Colonic mucosa (tissue), 4 donors: Measurements from ENCODE around the gene TRA2A. TPM values are rescaled to one million over a fixed set of nuclear protein-coding genes. Genes with fewer than 3 reads are reported as not detected.

Experiments
- DNase-seq: peaks from one replicate; pipeline ENCODE4 v3.0.0-alpha.2; 2020
- H3K27ac ChIP-seq: fragments of 200-600 bp; one replicate; pipeline ENCODE4 v1.8.0; 2021
- H3K27me3 ChIP-seq: fragments of 200-600 bp; one replicate; pipeline ENCODE4 v1.8.0; 2021
- H3K36me3 ChIP-seq: fragments of 200-600 bp; one replicate; pipeline ENCODE4 v1.8.0; 2021
- H3K4me1 ChIP-seq: fragments of 200-600 bp; one replicate; pipeline ENCODE4 v1.8.0; 2021; ENCODE audit warnings: mild to moderate bottlenecking
- H3K4me3 ChIP-seq: fragments of 200-600 bp; one replicate; pipeline ENCODE4 v1.8.0; 2021
- H3K9ac ChIP-seq, 2 donors: one replicate each; pipeline ENCODE4 v1.7.0; 2013; ENCODE audit warnings: control low read depth in 2 of 2, low read depth in 2 of 2, low read length in 2 of 2
- H3K9me3 ChIP-seq: fragments of 200-600 bp; one replicate; pipeline ENCODE4 v1.8.0; 2021
- CTCF ChIP-seq: fragments of 200-600 bp; IDR thresholded peaks from one replicate; pipeline ENCODE4 v1.8.0; 2022; ENCODE audit warnings: antibody characterized with exemption, mild to moderate bottlenecking
- intact Hi-C: fragments of 100-400 bp; cut with DNase I; formaldehyde crosslinking; loops from one replicate; pipeline ENCODE4 v1.14.1; 2022
- total RNA-seq, 2 donors: library from RNA; stranded (reverse); fragmentation: NEBNext Ultra II Directional in 1 of 2; extraction: Animal tissue kit (Norgen Biotek cat#: 25700) in 1 of 2; gene quantifications; one replicate each; pipeline ENCODE4 v1.2.1, GENCODE V29; 2021
- donor health status: healthy.
- donor health status: DM: no; HTN: no; CAD: no.
- donor health status: DM: no; HTN: no; CAD: no.

TRA2A gene
- total RNA-seq, 2 donors from 2014 or later, result 73.2 to 83.3 TPM

- no peaks in the 10 kb centered on the region for H3K9me3 ChIP-seq
- H3K4me3 ChIP-seq, result no peak overlapping the region
- H3K9ac ChIP-seq, result no peak overlapping the region
- H3K4me1 ChIP-seq, result peaks cover 8% of the 10 kb centered on the region
- no peaks in the 10 kb centered on the region for H3K36me3 ChIP-seq
- intact Hi-C loops, result no loop called here
- H3K27me3 ChIP-seq, result peaks cover 62% of the 10 kb centered on the region
- no peak for DNase-seq
- no peak overlapping the region for H3K27ac ChIP-seq
- no peak for TF ChIP-seq CTCF
These were observed 53.6 kb downstream of the TRA2A start for GRCh38 chr7:23477962-23478866.

GRCh38 chr7:23477157-23477499 is 54.7 kb downstream of the TRA2A start:
- Histone ChIP-seq H3K4me3 (no peak overlapping the region), H3K27ac (no peak overlapping the region), H3K9ac (no peak overlapping the region), H3K9me3 (no peaks in the 10 kb centered on the region), H3K27me3 (peaks cover 72% of the 10 kb centered on the region), H3K4me1 (peaks cover 8% of the 10 kb centered on the region), H3K36me3 (no peaks in the 10 kb centered on the region)
- no peak for DNase-seq
- no peak for TF ChIP-seq CTCF
- intact Hi-C loops, result no loop called here

GRCh38 chr7:23476286-23477156 is 55.3 kb downstream of the TRA2A start:
- H3K9ac ChIP-seq, result no peak overlapping the region
- TF ChIP-seq CTCF, result no peak
- H3K27ac ChIP-seq, result no peak overlapping the region
- H3K9me3 ChIP-seq, result no peaks in the 10 kb centered on the region
- H3K27me3 ChIP-seq, result peaks cover 78% of the 10 kb centered on the region
- H3K36me3 ChIP-seq, result no peaks in the 10 kb centered on the region
- H3K4me3 ChIP-seq, result no peak overlapping the region
- intact Hi-C loops, result no loop called here
- peaks cover 8% of the 10 kb centered on the region for H3K4me1 ChIP-seq
- no peak for DNase-seq

GRCh38 chr7:23475576-23475839 is 56.3 kb downstream of the TRA2A start:
- no peak overlapping the region for H3K27ac ChIP-seq
- peaks cover 89% of the 10 kb centered on the region for H3K27me3 ChIP-seq
- no peak for TF ChIP-seq CTCF
- H3K36me3 ChIP-seq, result no peaks in the 10 kb centered on the region
- intact Hi-C loops, result no loop called here
- no peak overlapping the region for H3K9ac ChIP-seq
- DNase-seq, result no peak
- no peaks in the 10 kb centered on the region for H3K9me3 ChIP-seq
- peaks cover 8% of the 10 kb centered on the region for H3K4me1 ChIP-seq
- H3K4me3 ChIP-seq, result no peak overlapping the region

- H3K4me3 ChIP-seq, result no peak overlapping the region
- H3K27ac ChIP-seq, result no peak overlapping the region
- DNase-seq, result no peak
- no peak for TF ChIP-seq CTCF
- no peak overlapping the region for H3K9ac ChIP-seq
- H3K4me1 ChIP-seq, result peaks cover 8% of the 10 kb centered on the region
- intact Hi-C loops, result no loop called here
- no peaks in the 10 kb centered on the region for H3K36me3 ChIP-seq
- peaks cover 92% of the 10 kb centered on the region for H3K27me3 ChIP-seq
- no peaks in the 10 kb centered on the region for H3K9me3 ChIP-seq
These were observed 56.8 kb downstream of the TRA2A start for GRCh38 chr7:23474829-23475575.
